Endometrial microvascular endothelial cells (primary cell): ENCODE measurements around the gene MGME1. TPM values are rescaled to one million over a fixed set of nuclear protein-coding genes. Genes with fewer than 3 reads are reported as not detected.

Source experiments
- in situ Hi-C: cut with HindIII; loops from 2 replicates; pipeline ENCODE4 v1.10.0; 2017; ENCODE audit warnings: low sequenced_read_pairs, low pct_unique_long_range_greater_than_20kb; ENCODE audit errors: inconsistent ontology term
- total RNA-seq: library from RNA; depleted of rRNA; stranded (reverse); fragments of >200 nt; gene quantifications from one replicate; pipeline ENCODE4 v1.2.3, GENCODE V29; 2015; ENCODE audit errors: inconsistent ontology term

The MGME1 gene
- total RNA-seq, 1 donor from 2014 or later, result 16.4 TPM

DNA sequence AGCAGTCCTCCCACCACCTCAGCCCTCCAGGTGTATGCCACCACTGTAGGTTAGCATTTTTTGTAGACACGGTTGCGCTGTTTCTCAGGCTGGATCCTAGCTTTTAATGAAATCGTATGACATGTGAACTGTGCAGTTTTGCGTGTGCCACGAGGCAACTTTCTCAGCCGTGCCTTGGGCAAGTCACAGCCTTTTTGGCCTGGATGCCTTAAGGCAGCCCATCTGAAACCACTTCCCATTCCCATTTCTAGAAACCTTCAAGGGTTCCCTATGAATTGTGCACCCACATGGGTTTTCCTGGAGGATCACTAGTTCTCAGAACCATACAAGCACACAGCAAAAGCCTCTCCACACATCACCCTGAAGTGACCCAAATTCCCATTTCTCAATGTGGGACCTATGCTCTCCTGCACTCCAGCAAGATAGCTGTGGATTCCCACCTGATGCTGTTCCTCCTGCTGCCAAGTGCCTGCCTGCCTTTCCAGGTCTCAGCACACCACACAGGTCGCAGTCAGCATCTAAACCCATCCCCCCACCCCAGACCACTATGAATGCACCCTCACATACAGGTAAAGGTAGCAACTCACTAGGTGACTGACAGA, 29.1 kb upstream of the MGME1 start:
- in situ Hi-C loops, result no loop called here

DNA sequence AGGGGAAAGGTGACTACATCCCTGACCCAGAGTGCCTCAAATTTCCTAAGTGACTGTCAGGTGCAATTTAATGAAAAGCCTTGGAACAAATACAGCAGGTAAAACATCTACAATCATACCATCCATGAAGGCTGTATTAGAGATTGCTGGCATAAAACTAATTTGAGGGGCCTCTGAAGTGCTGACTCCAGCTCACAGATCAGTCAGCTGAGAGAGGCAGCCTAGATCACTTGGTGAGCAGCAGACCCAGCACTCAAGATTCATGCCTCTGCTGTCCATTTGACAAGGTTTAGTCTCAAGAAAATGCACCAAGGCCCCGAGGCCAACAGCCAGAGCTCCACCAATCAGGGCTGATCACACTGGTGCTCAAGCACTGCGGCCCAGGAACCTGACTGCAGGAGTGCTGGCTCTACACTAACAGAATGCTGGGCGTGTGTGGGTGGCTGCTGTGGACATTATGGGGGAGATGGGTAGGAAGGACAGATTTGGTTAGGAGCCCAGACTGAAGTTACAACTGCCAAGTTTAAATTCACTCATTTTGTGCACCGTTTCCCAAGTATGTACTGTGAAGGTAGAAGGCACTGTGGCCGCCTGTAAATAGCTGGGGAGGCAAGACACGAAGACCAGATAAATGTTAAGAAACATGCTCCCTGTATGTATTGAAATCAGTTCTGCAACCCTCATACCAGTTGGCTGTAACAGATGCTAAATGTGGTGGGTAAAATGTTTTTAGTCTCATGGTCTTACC, 28.4 kb upstream of the MGME1 start:
- in situ Hi-C loops, result no loop called here

DNA sequence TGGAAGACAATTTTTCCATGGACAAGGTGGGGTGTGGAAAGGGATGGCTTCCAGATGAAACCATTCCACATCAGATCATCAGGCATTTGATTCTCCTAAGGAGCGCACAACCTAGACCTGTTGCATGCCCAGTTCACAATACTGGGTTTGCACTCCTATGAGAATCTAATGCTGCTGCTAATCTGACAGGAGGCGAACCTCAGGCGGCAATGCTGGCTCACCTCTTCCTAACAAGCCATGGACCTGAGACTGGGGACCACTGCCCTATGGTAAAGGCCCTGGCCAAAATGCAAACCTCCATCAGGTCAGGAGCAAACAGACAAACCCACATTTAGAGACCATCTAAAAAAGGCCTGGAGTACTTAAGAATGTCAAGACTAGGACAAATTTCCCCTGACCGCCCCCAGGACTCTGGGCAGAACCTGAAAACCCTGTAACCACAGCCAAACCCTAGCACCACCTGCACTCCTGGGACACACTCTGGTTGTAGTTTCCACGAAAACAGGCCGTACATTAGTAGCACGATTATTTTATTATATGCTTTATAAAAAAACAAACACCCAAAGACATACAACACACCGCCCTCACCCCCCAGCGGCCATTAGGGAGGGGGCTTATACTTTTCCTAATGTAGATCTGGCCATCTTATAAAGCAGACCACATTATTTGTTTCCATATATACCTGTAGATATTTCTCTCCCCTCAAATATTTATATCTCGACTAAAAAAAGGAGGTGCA, 27.6 kb upstream of the MGME1 start:
- in situ Hi-C loops, result no loop called here

DNA sequence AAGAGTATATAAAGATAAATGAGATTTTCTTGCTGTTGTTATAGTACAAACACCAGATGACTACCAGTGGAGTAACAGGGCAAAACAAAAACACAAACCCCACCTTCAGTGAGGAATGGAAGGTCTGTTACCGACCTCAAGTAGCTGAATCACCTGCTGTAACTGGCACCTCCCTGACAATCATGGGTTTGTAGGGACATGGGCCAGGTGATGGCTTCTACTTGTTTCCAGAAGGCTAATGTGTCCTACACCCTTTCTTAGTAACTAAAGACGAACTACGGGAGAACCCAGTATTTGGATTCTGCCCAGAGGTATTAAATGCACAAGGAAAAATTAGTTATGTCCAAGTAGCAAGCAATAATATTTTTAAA, 27.0 kb upstream of the MGME1 start:
- in situ Hi-C loops, result no loop called here

DNA sequence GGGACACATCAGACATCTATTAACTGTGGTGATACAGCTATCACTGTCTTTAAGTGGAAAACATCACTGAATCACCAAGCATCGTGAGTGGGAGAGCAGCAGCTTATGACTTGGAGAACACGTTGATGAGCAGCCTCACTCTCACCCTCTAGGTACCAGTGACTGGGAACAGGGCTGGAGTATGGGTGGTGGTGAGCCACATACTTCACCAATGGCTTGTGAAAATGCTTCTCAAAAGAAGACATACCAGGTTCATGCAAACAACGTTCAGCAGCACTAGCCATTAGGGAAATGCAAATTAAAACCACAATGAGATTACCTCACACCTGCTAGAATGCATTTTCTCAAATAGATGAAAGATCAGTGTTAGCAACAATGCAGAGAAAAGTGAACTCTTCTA, 25.5 kb upstream of the MGME1 start:
- in situ Hi-C loops, result no loop called here

DNA sequence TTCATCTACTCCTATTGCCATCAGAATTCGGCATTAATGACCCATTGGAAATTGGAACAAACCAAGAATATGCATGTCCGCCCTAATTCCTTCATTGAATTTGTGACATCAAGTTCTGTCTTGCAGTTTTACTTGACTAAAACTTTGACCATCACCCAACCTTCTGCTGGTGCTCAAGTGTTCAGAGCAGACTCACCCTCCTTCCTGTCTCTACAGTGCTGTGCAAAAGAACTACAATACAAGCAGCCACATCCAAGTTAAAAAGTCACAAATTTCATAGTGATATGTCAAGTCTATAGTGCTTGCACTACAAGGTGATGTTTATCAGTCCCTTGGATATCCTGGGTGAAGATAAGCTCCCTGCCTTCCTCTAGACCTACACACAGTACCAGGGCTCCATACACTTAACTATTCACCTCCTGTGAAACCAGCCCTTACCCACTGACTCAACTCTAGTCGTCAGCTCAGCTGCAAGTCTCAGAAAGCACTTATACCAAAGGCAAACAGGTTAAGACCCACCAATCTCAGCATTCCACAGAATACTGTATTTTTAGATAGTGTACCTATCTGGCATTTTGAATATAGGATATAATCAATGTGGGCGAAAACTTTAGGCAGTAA, 23.9 kb upstream of the MGME1 start:
- in situ Hi-C loops, result no loop called here

DNA sequence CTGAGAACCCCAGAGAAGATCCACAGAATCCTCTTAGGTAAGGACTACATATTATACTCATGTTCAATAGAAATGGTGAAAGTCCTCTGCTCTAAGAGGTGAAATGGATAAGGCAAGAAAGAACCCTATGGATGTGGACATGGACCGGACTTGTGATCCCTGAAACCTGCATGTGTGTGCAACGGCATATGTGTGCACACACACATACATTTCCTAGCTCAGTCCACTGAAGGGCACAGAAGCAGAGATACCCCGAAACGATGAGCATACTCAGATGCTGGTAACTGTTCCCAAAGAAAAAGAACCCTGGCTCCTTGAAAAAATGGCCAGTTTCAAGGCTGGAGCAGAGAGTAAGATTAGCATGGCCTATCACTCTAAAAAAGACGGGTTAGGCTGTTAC, 22.8 kb upstream of the MGME1 start:
- in situ Hi-C loops, result no loop called here

DNA sequence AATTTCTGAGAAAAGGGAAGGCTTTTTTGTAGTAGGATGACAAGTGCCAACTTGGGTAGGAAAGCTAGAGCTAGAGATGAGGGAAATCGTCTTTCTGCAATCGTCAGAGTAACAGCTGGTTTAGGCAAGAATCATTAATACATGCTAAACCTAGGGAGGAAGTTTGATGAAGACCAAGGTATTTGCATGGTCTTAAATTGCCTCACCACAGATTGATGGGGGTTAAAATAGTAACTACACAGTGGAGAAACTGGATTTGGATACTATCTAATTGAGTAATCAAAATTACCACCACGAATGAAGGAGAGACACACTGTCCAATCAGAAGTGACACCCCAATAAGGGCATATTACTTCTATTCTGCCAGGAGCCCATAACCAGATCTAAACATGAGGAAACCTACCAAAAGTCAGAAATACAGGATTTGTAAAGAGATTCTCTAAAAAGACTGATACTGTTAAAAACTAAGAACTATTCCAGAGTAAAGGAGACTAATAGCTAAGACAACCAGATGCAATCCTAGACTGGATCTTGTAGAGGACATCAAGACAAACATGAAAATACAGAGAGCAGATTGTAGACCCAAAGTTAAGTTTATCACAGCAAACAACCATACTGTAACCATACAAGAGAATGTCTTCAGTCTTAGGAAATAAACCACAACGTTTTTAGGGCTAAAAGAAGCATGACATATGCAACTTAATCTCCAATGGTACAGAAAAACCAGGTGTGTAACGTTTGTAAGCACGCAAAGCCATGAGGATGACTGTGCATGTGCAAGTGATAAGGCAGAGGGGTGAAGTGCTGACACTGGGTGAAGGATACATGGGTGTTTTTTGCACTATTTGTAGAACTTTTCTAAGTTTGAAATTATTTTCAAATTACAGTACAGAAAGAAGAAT, 22.0 kb upstream of the MGME1 start:
- in situ Hi-C loops, result no loop called here

DNA sequence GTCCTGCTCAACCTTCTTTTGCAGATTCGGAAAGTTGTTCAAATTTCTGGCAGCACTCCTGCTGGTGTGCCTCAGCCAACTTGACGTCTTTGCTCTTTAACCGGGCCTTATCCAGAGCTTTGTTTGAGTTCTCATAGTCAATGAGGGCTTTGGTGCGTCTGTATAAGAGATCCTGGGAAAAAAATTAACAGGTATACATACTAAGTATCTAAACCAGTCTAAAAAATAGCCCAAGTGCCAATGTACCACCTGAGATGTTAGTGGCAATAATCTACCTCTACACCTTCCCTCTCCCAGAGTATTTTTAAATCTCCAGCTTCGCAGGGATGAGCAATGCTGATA, 21.4 kb upstream of the MGME1 start:
- in situ Hi-C loops, result no loop called here

DNA sequence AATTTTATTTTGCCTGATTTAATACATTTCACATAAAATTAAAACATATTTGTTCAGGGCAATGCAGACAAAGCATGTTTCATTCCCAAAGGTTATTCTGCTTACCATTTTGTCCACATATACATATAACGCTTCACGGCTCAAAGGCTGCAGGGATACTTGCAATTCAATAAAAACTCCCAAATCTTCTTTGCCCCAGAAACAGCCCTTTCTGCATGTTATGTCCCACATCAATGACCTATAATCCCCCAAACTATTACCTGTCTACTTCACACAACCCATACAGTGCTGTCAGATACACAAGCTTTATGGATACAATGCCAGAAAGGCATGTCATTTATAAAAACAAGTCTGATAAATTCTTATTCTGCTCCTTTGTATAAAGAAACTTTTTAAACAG, 20.4 kb upstream of the MGME1 start:
- in situ Hi-C loops, result no loop called here

DNA sequence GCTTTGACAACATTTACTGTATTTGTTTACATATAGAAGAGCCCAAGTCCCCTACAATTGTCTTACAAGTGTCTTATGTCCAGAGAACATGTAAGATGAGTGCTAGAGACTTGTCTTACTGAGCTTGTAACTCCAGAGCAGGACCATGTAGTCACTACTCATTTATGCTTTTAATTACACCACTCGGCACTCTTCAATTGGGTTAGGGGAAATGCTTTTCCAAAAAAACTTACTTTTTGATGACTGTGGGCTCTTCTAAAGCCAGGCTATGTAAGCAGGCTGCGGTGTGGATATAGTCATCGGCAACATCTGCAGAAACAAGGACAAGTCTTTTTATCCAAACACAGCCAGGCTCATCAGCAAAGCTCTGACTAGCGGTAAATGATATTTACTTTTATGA, 18.9 kb upstream of the MGME1 start:
- in situ Hi-C loops, result loop anchor here (25.0 kb wide), 1 partner anchor 388 kb away; the partner anchor contains the start of gene DSTN

DNA sequence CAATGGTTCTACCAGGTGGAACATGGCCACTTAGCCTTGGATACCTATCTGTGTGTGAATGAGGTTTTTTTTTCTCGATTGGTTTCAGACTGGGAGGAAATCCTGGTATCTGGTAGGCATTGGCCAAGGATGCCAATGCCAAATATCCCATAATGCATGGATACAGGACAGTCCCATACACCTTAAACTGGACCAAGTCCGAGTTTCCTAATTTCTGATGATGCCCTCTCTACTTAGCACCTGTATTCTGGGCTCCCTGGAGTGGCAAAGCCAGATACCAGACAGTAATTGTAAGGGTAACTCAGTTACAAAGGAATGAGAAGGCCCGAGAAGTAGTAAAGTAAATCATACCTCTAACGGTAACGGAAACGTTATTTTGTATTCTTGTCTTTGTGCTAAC, 18.1 kb upstream of the MGME1 start:
- in situ Hi-C loops, result loop anchor here (25.0 kb wide), 1 partner anchor 388 kb away; the partner anchor contains the start of gene DSTN

DNA sequence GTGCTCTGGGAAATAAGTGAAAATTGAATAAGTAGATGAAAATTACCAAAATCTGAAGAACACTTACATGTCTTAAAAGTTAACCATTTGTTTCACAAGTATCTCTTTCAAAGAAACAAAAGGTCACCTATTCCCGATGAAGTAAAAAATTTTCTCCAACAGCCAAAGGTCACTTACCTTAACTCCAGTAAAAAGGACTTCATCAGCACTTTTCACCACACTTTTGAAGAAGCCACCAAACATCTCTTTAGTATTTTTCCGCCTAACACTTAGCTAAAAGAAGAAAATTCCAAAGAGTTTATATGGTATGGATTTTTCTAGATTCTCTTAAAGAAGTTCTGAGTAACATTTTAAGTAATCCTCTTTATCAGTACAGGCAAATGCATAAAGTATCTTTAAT, 17.5 kb upstream of the MGME1 start:
- in situ Hi-C loops, result loop anchor here (25.0 kb wide), 1 partner anchor 389 kb away; the partner anchor contains the start of gene DSTN

DNA sequence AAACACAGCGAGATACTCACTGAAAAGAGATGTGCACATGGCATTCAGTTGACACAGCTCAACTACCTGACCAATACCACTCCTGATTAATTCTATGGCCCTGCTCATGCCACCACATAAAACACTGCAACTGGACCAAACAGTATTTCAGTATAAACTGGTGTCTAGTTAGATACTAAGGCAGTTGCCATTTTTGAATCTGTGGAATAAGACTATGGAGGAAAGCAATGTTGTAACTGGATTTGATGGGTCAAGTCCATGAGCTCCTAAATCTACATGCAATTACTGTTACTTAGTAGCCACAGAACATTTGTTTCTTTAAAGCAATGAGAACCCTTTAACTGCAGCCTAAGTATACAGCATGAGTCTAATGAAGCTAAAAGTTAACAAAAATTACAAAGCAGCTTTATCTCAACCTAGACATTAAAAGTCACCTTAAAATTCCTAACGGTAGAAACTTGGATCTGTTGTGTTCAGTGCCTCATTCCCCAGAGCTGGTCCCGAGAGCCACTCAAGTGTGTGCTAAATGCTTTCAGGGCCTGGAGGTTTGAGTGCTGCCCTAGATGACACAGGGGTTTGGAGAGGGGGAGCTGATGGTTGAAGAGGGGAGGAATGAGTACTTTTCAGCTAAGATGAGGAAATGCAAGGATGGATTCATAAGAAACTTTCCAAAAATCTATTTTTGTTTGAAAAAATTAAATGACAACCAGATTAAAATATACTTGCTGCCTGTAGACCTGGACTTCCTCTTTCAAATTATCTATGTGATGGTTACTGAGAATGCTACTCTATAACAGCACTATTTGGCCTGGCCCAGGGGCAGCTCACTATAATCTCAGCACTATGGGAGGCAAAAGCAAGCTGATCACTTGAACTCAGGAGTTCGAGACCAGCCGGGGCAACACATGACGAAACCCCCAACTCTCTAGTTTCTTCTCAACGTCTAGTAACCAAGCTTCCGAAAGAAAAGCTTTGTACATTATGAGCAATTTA, 15.8 kb upstream of the MGME1 start:
- in situ Hi-C loops, result loop anchor here (25.0 kb wide), 1 partner anchor 391 kb away; the partner anchor contains the start of gene DSTN

DNA sequence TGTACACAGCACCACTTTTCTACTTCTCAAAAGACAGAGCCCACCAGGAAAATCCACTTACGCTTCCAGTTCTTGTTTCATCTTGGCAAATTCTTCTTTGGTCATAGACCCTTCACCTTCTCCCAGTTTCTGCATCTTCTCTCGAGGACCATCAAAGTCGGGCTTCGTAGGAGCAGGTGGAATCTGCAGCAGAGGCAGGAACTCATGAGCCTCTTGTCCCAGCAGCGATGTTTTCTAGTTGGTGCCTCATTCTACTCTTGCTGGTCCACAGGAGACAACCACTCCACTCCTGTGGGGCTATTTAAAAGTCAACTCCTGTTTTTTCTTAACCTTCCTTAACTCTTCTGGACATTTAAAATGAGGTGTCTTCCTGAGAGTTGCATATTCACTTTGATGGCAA, 14.9 kb upstream of the MGME1 start:
- in situ Hi-C loops, result loop anchor here (25.0 kb wide), 1 partner anchor 392 kb away; the partner anchor contains the start of gene DSTN

DNA sequence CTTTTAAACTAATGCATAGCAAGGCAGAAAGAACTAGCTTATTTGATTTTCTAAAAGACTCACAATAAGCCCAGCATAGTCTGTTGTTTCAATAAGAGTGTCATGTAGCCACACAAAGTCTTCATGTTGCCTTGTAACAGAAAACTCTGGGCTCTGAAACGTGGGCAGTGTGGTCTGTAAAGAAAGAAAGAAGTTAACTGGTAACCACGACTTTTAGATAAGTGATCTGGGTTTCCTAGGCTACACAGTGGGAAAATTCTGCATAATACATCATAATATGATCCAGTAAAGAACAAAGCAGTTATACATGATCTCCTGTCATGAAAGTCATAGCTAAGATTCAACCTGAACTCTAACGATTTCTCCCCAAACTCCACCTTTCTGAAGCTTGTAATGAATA, 13.5 kb upstream of the MGME1 start:
- in situ Hi-C loops, result loop anchor here (25.0 kb wide), 1 partner anchor 393 kb away; the partner anchor contains the start of gene DSTN

DNA sequence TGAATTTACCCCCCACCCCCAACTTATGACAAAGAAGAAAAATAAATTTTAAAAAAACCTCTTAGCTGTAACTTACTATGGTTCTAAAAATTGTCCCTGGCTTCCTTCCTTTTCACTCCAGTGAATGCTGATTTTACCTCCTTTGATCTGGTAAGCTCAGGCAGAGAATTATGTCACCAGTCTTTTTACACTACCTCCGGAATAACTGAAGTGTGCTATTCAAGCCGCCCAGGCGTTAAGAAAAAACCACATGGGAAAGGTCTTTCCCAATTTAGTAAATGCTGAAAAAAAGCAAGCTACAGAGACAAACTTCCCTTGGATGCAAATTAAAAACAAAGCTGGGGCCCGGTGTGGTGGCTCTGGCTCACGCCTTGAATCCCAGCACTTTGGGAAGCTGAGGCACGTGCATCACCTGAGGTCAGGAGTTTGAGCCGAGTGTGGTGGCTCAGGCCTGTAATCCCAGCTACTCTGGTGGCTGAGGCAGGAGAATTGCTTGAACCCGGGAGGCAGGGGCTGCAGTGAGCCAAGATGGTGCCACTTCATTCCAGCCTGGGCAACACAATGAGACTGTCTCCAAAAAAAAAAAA, 12.6 kb upstream of the MGME1 start:
- in situ Hi-C loops, result loop anchor here (25.0 kb wide), 1 partner anchor 394 kb away; the partner anchor contains the start of gene DSTN
